HG02938 (cell line): ENCODE results near the gene MYOM1.

Source experiments
- ATAC-seq: cut with Tn5 transposase; IDR thresholded peaks from one replicate; pipeline ENCODE4 v1.9.1; 2021; ENCODE audit warnings: mild to moderate bottlenecking, moderate library complexity; ENCODE audit not compliant: unreplicated experiment

Gene MYOM1

GRCh38 chr18:3120356-3120755, 99.4 kb downstream of the MYOM1 start:
- no peak for ATAC-seq

- no peak for ATAC-seq
Measured at GRCh38 chr18:3119401-3120341, 100.1 kb downstream of the MYOM1 start.

GRCh38 chr18:3118195-3119010, 101.4 kb downstream of the MYOM1 start:
- no peak for ATAC-seq

- ATAC-seq, result no peak
Measured at GRCh38 chr18:3117493-3118192, 102.1 kb downstream of the MYOM1 start.

GRCh38 chr18:3115447-3116030, 104.2 kb downstream of the MYOM1 start:
- ATAC-seq, result no peak

GRCh38 chr18:3114451-3114850, 105.3 kb downstream of the MYOM1 start:
- ATAC-seq, result no peak

GRCh38 chr18:3114026-3114425, 105.7 kb downstream of the MYOM1 start:
- ATAC-seq, result no peak

- no peak for ATAC-seq
Measured at GRCh38 chr18:3111523-3112240, 108.1 kb downstream of the MYOM1 start.

- no peak for ATAC-seq
Measured at GRCh38 chr18:3110034-3110752, 109.6 kb downstream of the MYOM1 start.

- no peak for ATAC-seq
Measured at GRCh38 chr18:3107740-3108151, 112.0 kb downstream of the MYOM1 start.

- no peak for ATAC-seq
Measured at GRCh38 chr18:3104190-3105054, 115.3 kb downstream of the MYOM1 start.

- no peak for ATAC-seq
Measured at GRCh38 chr18:3103576-3103975, 116.2 kb downstream of the MYOM1 start.

GRCh38 chr18:3102983-3103382, 116.8 kb downstream of the MYOM1 start:
- no peak for ATAC-seq

GRCh38 chr18:3100498-3101132, 119.2 kb downstream of the MYOM1 start:
- ATAC-seq, result no peak

GRCh38 chr18:3099327-3099726, 120.4 kb downstream of the MYOM1 start:
- no peak for ATAC-seq

GRCh38 chr18:3097082-3097481, 122.7 kb downstream of the MYOM1 start:
- ATAC-seq, result no peak

GRCh38 chr18:3095921-3096320, 123.8 kb downstream of the MYOM1 start:
- no peak for ATAC-seq

GRCh38 chr18:3094338-3094684, 125.5 kb downstream of the MYOM1 start:
- ATAC-seq, result no peak
